Central memory CD8-positive, alpha-beta T cell (primary cell): ENCODE results near the gene MRPS2.
"Not testable (repeated sequence)": the region's sequence is repeated elsewhere in the genome, so short reads cannot be mapped to it uniquely, and the experiment has no call there.

Experiments
- ATAC-seq: fragments of 150-1000 bp; cut with Tn5 transposase; replicated peaks from 2 replicates; pipeline ENCODE4 v1.10.0; 2022; ENCODE audit warnings: mild to moderate bottlenecking, moderate FRiP score, moderate number of reproducible peaks; ENCODE audit not compliant: poor library complexity, severe bottlenecking; ENCODE audit errors: extremely low read depth
- DNase-seq, 2 donors: peaks; one replicate each; pipeline ENCODE4 v3.0.0; 2021; ENCODE audit warnings: low spot score in 2 of 2
- H3K27ac Mint-ChIP-seq: one replicate; pipeline ENCODE4 v1.8.0; 2022; ENCODE audit warnings: low read depth, mild to moderate bottlenecking, moderate library complexity, mixed read lengths
- H3K27me3 Mint-ChIP-seq: one replicate; pipeline ENCODE4 v1.8.0; 2022; ENCODE audit warnings: mixed read lengths
- H3K36me3 Mint-ChIP-seq: one replicate; pipeline ENCODE4 v1.8.0; 2022; ENCODE audit warnings: mild to moderate bottlenecking, moderate library complexity, mixed read lengths; ENCODE audit not compliant: insufficient read depth
- H3K4me1 Mint-ChIP-seq: one replicate; pipeline ENCODE4 v1.8.0; 2022; ENCODE audit warnings: mixed read lengths
- H3K4me3 Mint-ChIP-seq: one replicate; pipeline ENCODE4 v1.8.0; 2022; ENCODE audit warnings: mild to moderate bottlenecking, moderate library complexity, mixed read lengths
- H3K9me3 Mint-ChIP-seq: one replicate; pipeline ENCODE4 v1.8.0; 2022; ENCODE audit warnings: mixed read lengths

MRPS2 gene

DNA sequence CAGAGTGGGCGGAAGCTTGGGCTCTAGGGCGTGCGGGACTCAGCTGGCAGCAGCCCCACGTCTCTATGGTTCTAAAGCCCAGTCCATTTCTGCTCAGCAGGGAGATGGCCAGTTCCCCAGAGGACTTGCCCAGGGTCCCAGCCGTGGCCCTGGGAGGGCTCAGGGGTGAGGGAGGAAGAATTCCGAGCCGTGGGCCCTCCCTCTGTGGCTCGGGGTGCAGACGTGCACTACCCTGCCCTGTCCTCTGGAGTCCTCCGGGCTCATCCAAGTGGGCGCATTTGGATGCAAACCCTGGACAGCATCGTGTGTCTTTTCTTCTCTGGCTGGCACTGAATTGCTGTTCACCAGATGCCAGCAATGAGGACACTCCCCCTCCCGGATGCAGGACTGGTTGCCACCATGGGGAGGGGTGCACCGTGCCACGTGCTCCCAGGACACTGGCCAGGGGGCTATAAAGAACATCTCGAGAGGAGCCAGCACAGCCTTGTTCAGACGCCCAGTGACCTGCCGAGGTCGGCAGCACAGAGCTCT, 45.2 kb downstream of the MRPS2 start, which contains the start of gene OBP2A:
Gene OBP2A (plus strand): TSS at position 481 of the 531 bp plus-strand sequence. CDS start 55 bp downstream, outside the sequence.
- not testable (repeated sequence) for ATAC-seq, H3K27ac Mint-ChIP-seq, H3K9me3 Mint-ChIP-seq, H3K36me3 Mint-ChIP-seq, DNase-seq, H3K4me1 Mint-ChIP-seq, H3K4me3 Mint-ChIP-seq
- peaks cover 28% of the 10 kb centered on the region for H3K27me3 Mint-ChIP-seq

DNA sequence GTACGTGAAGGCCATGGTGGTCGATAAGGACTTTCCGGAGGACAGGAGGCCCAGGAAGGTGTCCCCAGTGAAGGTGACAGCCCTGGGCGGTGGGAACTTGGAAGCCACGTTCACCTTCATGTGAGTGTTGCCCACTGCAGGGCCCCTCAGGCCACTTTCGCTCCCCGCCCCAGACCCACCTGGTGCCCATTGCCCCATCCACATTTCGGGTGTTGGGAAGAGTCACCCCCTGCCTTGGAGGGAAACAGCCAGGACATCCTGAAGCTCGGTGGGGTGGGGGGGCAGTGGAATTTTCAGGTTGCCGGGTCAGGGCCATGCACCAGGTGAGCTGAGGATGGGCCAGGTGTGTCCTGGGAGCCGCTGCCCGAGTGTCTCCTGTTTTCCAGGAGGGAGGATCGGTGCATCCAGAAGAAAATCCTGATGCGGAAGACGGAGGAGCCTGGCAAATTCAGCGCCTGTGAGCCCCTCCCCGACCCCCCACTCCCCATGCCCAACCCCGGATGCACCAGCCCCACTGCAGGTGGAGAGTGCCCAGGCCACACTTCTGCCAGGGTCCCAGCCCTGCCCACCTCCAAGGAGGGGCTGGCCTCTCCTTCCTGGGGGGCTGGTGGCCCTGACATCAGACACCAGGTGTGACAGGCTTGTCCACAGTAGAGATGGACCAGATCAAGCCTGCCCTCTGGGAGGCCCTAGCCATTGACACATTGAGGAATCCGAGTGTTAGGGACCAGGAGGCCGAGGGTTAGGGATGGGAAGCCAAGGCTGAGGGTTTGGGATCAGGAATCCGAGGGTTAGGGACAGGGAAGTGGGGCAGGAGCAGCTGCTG, 46.5 kb downstream of the MRPS2 start:
- not testable (repeated sequence) for H3K27ac Mint-ChIP-seq, H3K36me3 Mint-ChIP-seq, H3K4me1 Mint-ChIP-seq, DNase-seq, ATAC-seq, H3K4me3 Mint-ChIP-seq, H3K9me3 Mint-ChIP-seq
- H3K27me3 Mint-ChIP-seq, result peaks cover 28% of the 10 kb centered on the region

- peaks cover 19% of the 10 kb centered on the region for H3K27me3 Mint-ChIP-seq
- no peaks in the 10 kb centered on the region for H3K4me1 Mint-ChIP-seq
- ATAC-seq (no peak), DNase-seq (no peak)
- H3K27ac Mint-ChIP-seq, result no peak overlapping the region
- no peaks in the 10 kb centered on the region for H3K36me3 Mint-ChIP-seq
- no peak overlapping the region for H3K4me3 Mint-ChIP-seq
- no peaks in the 10 kb centered on the region for H3K9me3 Mint-ChIP-seq
Measured at GRCh38 chr9:135547756-135548736, 47.6 kb downstream of the MRPS2 start.

DNA sequence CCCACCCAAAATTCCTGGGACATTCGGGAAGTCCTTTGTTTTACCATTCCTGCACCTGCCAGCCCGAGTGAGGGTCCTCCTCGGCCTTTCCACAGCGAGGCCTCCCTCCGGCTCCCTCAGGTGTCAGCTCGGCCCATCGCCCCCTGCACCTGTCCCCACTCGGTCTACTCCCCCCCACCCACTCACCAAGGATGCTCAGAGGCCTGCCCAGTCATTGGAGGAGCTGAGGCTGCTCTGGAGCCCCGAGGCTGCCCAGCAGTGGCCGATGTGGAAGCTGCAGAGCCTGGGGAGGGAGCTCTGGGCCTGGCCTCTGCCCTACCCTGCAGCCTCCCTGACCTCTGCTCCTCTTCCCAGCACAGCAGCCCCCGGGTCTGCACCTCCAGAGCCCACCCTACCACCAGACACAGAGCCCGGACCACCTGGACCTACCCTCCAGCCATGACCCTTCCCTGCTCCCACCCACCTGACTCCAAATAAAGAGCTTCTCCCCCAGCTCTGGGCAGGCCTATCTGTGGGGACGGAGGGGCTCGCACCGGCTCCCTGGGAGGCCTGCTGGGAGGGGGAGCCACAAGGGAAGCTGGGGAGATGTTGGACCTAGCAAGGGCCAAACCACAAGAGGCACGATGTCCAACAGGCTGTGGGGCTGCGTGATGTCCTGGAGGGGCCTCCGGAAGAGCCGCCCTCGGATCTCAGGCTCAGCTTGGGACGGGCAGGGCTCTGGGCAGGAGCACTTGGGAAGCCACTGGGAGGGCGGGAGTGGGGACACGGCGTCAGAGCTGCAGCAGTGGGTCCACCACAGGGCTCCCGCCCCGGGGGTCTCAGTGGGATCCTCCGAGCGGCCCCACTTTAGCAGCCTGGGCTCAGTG, 49.2 kb downstream of the MRPS2 start:
- ATAC-seq, H3K4me3 Mint-ChIP-seq, H3K27ac Mint-ChIP-seq, DNase-seq, H3K9me3 Mint-ChIP-seq, H3K27me3 Mint-ChIP-seq, H3K4me1 Mint-ChIP-seq, H3K36me3 Mint-ChIP-seq: not testable (repeated sequence)

DNA sequence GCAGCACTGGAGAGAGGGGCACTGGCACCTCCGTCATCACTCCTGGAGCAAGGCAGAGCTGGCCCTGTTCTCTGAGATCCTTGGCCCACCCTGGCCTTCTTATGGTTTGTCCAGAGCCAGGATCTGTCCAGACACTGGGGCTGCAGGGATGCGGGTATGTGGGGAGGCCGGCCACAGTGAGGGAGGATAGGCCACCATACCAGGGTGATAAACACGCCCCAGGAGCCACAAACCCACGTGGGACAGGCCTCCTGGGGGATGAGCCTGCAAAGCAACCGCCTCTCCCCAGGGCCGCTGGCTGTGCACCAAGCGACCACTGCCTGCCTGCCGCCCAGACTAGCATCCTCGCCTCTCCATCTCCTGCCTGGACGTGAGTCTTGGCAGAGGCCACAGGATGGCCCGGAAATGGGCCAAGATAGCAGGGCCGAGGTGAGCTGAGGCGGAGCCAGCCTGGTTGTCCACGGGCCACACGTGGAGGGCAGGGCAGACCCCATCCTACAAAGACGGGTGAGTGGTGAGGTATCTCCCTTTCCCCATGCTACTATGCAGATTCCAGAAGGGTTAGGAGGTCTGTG, 49.9 kb downstream of the MRPS2 start:
- H3K4me1 Mint-ChIP-seq, result no peaks in the 10 kb centered on the region
- no peaks in the 10 kb centered on the region for H3K36me3 Mint-ChIP-seq
- H3K9me3 Mint-ChIP-seq, result no peaks in the 10 kb centered on the region
- peaks cover under 1% of the 10 kb centered on the region for H3K27me3 Mint-ChIP-seq
- ATAC-seq (no peak), DNase-seq (no peak)
- H3K27ac Mint-ChIP-seq, result no peak overlapping the region
- H3K4me3 Mint-ChIP-seq, result no peak overlapping the region

DNA sequence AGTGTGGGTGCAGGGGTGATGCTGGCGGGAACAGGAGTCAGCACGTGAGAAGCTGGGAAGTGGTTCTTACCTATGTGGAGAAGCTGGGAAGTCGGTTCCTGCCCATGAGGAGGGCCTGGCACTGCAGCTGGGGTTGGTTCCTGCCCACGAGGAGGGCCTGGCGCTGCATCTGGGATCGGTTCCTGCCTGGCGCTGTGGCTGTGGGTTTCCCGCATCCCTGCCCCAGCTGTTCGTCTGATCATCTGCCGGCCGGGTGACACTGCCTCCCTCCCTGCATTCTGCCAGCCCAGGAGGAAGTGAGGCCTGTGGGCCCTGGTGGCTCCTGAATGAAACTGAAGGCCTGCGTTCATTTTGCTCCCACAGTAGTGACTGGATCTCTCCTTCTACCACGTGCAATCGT, 50.5 kb downstream of the MRPS2 start:
- H3K4me1 Mint-ChIP-seq, result no peaks in the 10 kb centered on the region
- ATAC-seq (no peak), DNase-seq (no peak)
- no peak overlapping the region for H3K4me3 Mint-ChIP-seq
- no peaks in the 10 kb centered on the region for H3K27me3 Mint-ChIP-seq
- no peaks in the 10 kb centered on the region for H3K9me3 Mint-ChIP-seq
- H3K36me3 Mint-ChIP-seq, result no peaks in the 10 kb centered on the region
- no peak overlapping the region for H3K27ac Mint-ChIP-seq

DNA sequence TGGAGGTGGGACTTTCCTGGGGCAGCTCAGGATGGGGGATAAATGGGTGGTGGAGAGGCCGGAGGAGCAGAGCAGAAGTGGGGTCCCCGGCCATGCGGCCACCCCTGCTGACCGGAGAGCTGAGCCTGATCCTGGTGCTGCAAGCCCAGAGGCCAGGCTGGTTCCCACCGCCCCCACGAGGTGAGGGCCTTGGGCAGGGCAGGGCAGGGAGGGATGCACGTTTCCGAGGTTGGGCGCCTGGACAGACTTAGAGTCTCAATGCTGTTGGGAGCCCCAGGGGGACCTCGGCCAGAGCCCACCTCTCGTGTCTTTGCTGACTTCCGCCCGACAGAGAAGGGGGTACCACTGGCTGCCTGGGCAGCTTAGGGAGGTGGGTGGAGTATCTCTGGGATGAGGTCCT, 51.0 kb downstream of the MRPS2 start:
- no peak overlapping the region for H3K27ac Mint-ChIP-seq
- DNase-seq, result no peak
- H3K27me3 Mint-ChIP-seq, result no peaks in the 10 kb centered on the region
- ATAC-seq, result no peak
- H3K4me3 Mint-ChIP-seq, result no peak overlapping the region
- H3K36me3 Mint-ChIP-seq, result no peaks in the 10 kb centered on the region
- no peaks in the 10 kb centered on the region for H3K9me3 Mint-ChIP-seq
- no peaks in the 10 kb centered on the region for H3K4me1 Mint-ChIP-seq

DNA sequence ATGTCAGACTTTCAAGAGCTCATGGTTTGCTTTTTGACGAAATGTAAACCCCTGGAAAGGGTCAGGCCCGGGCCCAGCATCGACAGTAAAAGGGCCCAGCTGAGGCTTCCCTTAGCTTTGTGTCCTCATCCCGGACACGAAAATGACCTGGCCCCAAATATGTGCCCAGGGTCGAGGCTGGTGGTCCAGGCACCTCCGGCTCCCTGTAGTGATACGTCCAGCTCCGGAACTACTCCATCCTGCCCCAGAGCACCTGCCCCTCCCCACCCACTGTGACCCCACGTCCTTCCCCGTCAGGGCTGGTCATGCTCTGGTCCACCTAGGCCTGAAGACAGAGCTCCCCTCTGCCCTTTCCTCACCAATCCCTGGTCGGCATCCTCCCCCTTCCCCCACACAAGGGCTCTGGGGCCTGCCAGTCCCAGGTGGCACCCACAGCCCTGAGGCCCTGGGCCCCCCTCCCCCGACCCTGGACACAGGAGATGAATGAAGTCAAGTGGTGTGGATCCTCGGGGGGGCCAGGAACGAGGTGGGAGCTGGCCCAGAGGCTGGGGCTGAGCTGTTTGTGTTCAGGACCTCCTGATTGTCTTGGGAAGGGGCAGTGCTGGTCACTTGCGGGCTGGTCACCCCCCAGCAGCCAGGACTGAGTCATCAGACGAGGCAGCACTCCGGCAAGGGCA, 51.7 kb downstream of the MRPS2 start:
- Mint-ChIP-seq H3K9me3 (no peaks in the 10 kb centered on the region), H3K27me3 (no peaks in the 10 kb centered on the region), H3K4me1 (no peaks in the 10 kb centered on the region), H3K27ac (no peak overlapping the region), H3K4me3 (no peak overlapping the region), H3K36me3 (no peaks in the 10 kb centered on the region)
- ATAC-seq (no peak), DNase-seq (no peak)

GRCh38 chr9:135552698-135553171, 52.3 kb downstream of the MRPS2 start:
- Mint-ChIP-seq H3K4me1 (no peaks in the 10 kb centered on the region), H3K36me3 (no peaks in the 10 kb centered on the region), H3K27me3 (no peaks in the 10 kb centered on the region), H3K4me3 (no peak overlapping the region), H3K27ac (no peak overlapping the region), H3K9me3 (no peaks in the 10 kb centered on the region)
- no peak for DNase-seq
- no peak for ATAC-seq
